ENCODE data around the gene CYP2B6.

GRCh38 chr19:41001243-41001971 is 10.3 kb downstream of the CYP2B6 start:
- TF ChIP-seq, protein P1, sequence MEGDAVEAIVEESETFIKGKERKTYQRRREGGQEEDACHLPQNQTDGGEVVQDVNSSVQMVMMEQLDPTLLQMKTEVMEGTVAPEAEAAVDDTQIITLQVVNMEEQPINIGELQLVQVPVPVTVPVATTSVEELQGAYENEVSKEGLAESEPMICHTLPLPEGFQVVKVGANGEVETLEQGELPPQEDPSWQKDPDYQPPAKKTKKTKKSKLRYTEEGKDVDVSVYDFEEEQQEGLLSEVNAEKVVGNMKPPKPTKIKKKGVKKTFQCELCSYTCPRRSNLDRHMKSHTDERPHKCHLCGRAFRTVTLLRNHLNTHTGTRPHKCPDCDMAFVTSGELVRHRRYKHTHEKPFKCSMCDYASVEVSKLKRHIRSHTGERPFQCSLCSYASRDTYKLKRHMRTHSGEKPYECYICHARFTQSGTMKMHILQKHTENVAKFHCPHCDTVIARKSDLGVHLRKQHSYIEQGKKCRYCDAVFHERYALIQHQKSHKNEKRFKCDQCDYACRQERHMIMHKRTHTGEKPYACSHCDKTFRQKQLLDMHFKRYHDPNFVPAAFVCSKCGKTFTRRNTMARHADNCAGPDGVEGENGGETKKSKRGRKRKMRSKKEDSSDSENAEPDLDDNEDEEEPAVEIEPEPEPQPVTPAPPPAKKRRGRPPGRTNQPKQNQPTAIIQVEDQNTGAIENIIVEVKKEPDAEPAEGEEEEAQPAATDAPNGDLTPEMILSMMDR (IDR thresholded peaks at IDR 0.05; ENCODE audit: low read depth, low read length, poor library complexity, severe bottlenecking): peak; percentile 13
- TF ChIP-seq EZH2phosphoT487 (IDR thresholded peaks at IDR 0.05; ENCODE audit: borderline replicate concordance, low read length): no peak
